Measurements from ENCODE around the gene CHRNG. TPM values are rescaled to one million over a fixed set of nuclear protein-coding genes. Genes with fewer than 3 reads are reported as not detected.

Gene CHRNG
- total RNA-seq, 1 donor from 2014 or later: not detected

- Mint-ChIP-seq H3K4me3 (ENCODE audit: unreplicated experiment) (no peak overlapping the region), H3K4me1 (ENCODE audit: unreplicated experiment) (peaks cover 2% of the 10 kb centered on the region), H3K36me3 (ENCODE audit: unreplicated experiment) (peaks cover 9% of the 10 kb centered on the region), H3K9me3 (ENCODE audit: unreplicated experiment) (no peaks in the 10 kb centered on the region), H3K27me3 (ENCODE audit: unreplicated experiment) (no peaks in the 10 kb centered on the region), H3K27ac (ENCODE audit: unreplicated experiment) (no peak overlapping the region)
- no peak for TF ChIP-seq CTCF (IDR thresholded peaks at IDR 0.05)
- no peak for DNase-seq (ENCODE audit: extremely low spot score, unreplicated experiment)
Measured at GRCh38 chr2:232542715-232543467, 3.4 kb downstream of the CHRNG start.

- H3K27ac Mint-ChIP-seq (ENCODE audit: unreplicated experiment): no peak overlapping the region
- no peak for DNase-seq (ENCODE audit: extremely low spot score, unreplicated experiment)
- no peak for TF ChIP-seq CTCF (IDR thresholded peaks at IDR 0.05)
- H3K4me1 Mint-ChIP-seq (ENCODE audit: unreplicated experiment): peaks cover 2% of the 10 kb centered on the region
- H3K9me3 Mint-ChIP-seq (ENCODE audit: unreplicated experiment): no peaks in the 10 kb centered on the region
- peaks cover 11% of the 10 kb centered on the region for H3K36me3 Mint-ChIP-seq (ENCODE audit: unreplicated experiment)
- no peaks in the 10 kb centered on the region for H3K27me3 Mint-ChIP-seq (ENCODE audit: unreplicated experiment)
- no peak overlapping the region for H3K4me3 Mint-ChIP-seq (ENCODE audit: unreplicated experiment)
Measured at GRCh38 chr2:232543491-232543890, 4.0 kb downstream of the CHRNG start.

GRCh38 chr2:232543928-232544631 lies 4.6 kb downstream of the CHRNG start:
- H3K4me1 Mint-ChIP-seq (ENCODE audit: unreplicated experiment): peaks cover 2% of the 10 kb centered on the region
- no peaks in the 10 kb centered on the region for H3K9me3 Mint-ChIP-seq (ENCODE audit: unreplicated experiment)
- H3K36me3 Mint-ChIP-seq (ENCODE audit: unreplicated experiment): peaks cover 16% of the 10 kb centered on the region
- TF ChIP-seq CTCF (IDR thresholded peaks at IDR 0.05): no peak
- no peak for DNase-seq (ENCODE audit: extremely low spot score, unreplicated experiment)
- H3K27ac Mint-ChIP-seq (ENCODE audit: unreplicated experiment): no peak overlapping the region
- H3K27me3 Mint-ChIP-seq (ENCODE audit: unreplicated experiment): no peaks in the 10 kb centered on the region
- no peak overlapping the region for H3K4me3 Mint-ChIP-seq (ENCODE audit: unreplicated experiment)

- TF ChIP-seq CTCF (IDR thresholded peaks at IDR 0.05): no peak
- Mint-ChIP-seq H3K9me3 (ENCODE audit: unreplicated experiment) (no peaks in the 10 kb centered on the region), H3K4me3 (ENCODE audit: unreplicated experiment) (no peak overlapping the region), H3K4me1 (ENCODE audit: unreplicated experiment) (peaks cover 4% of the 10 kb centered on the region), H3K27ac (ENCODE audit: unreplicated experiment) (no peak overlapping the region), H3K36me3 (ENCODE audit: unreplicated experiment) (peaks cover 18% of the 10 kb centered on the region), H3K27me3 (ENCODE audit: unreplicated experiment) (no peaks in the 10 kb centered on the region)
- DNase-seq (ENCODE audit: extremely low spot score, unreplicated experiment): no peak
Measured at GRCh38 chr2:232544674-232545073, 5.2 kb downstream of the CHRNG start.

Measured in osteocyte (in vitro differentiated cells).